Body of pancreas (tissue), 4 donors: ENCODE results near the gene CFAP298.

ENCODE experiments used
- CTCF ChIP-seq, 7 experiments: fragments of 450-650 bp in 4 of 7; fragments of 200-600 bp in 3 of 7; sonication (generic) in 3 of 7; IDR thresholded peaks; one replicate each; pipeline ENCODE4 v1.5.1; 2016 to 2019; ENCODE audit warnings: antibody characterized with exemption in 7 of 7
- POLR2A ChIP-seq, 3 donors: fragments of 450-650 bp; IDR thresholded peaks; one replicate each; pipeline ENCODE4 v1.6.1; 2016; ENCODE audit warnings: antibody characterized with exemption in 3 of 3, mild to moderate bottlenecking in 2 of 3

- TF ChIP-seq POLR2A (IDR thresholded peaks at IDR 0.05) (no peak), CTCF (IDR thresholded peaks at IDR 0.05) (no peak)
Measured at GRCh38 chr21:32559006-32559610, 53.1 kb downstream of the CFAP298 start.
